Neural progenitor cell (in vitro differentiated cells): ENCODE results near the gene SLC35C1. TPM values are rescaled to one million over a fixed set of nuclear protein-coding genes. Genes with fewer than 3 reads are reported as not detected.

Source experiments
- DNase-seq: peaks from one replicate; pipeline ENCODE4 v3.0.0-alpha.2; 2016; ENCODE audit warnings: low spot score
- H2AFZ ChIP-seq: fragments of 200-600 bp; sonication (generic); replicated peaks from 2 replicates; pipeline ENCODE4 v1.6.1; 2016; ENCODE audit warnings: antibody characterized with exemption
- H3F3A ChIP-seq: fragments of 200-600 bp; sonication (generic); 2 replicates; pipeline ENCODE4 v1.6.1; 2016; ENCODE audit warnings: antibody characterized with exemption, low read depth
- H3K27ac ChIP-seq: fragments of 200-600 bp; sonication (generic); 2 replicates; pipeline ENCODE4 v1.5.1; 2016; ENCODE audit warnings: mild to moderate bottlenecking
- H3K27me3 ChIP-seq: fragments of 200-600 bp; sonication (generic); 2 replicates; pipeline ENCODE4 v1.6.1; 2016; ENCODE audit warnings: mild to moderate bottlenecking, moderate library complexity
- H3K36me3 ChIP-seq: fragments of 200-600 bp; sonication (generic); 2 replicates; pipeline ENCODE4 v1.5.1; 2016
- H3K4me1 ChIP-seq: fragments of 200-600 bp; sonication (generic); 2 replicates; pipeline ENCODE4 v1.6.1; 2016; ENCODE audit warnings: mixed run types
- H3K4me2 ChIP-seq: fragments of 200-600 bp; sonication (generic); 2 replicates; pipeline ENCODE4 v1.6.1; 2016
- H3K4me3 ChIP-seq: fragments of 200-600 bp; sonication (generic); 2 replicates; pipeline ENCODE4 v1.5.1; 2016
- H3K79me2 ChIP-seq: fragments of 200-600 bp; sonication (generic); 2 replicates; pipeline ENCODE4 v1.6.1; 2016; ENCODE audit warnings: low read depth
- H3K9ac ChIP-seq: fragments of 200-600 bp; sonication (generic); 2 replicates; pipeline ENCODE4 v1.6.1; 2016
- H3K9me3 ChIP-seq: fragments of 200-600 bp; sonication (generic); 2 replicates; pipeline ENCODE4 v1.5.1; 2016; ENCODE audit warnings: low read depth
- H4K20me1 ChIP-seq: fragments of 200-600 bp; sonication (generic); 2 replicates; pipeline ENCODE4 v1.6.1; 2016; ENCODE audit warnings: low read depth
- H3K27ac Mint-ChIP-seq: 3 replicates; pipeline ENCODE4 v1.8.0; 2021; ENCODE audit warnings: mixed read lengths
- H3K27me3 Mint-ChIP-seq: 2 replicates; pipeline ENCODE4 v1.8.0; 2022; ENCODE audit warnings: low read depth, mild to moderate bottlenecking, inconsistent platforms, moderate library complexity, mixed read lengths; ENCODE audit not compliant: insufficient read depth
- H3K36me3 Mint-ChIP-seq: 3 replicates; pipeline ENCODE4 v1.8.0; 2021; ENCODE audit warnings: mixed read lengths
- H3K4me1 Mint-ChIP-seq: 3 replicates; pipeline ENCODE4 v1.8.0; 2021; ENCODE audit warnings: mixed read lengths
- H3K4me3 Mint-ChIP-seq: 3 replicates; pipeline ENCODE4 v1.8.0; 2021; ENCODE audit warnings: mild to moderate bottlenecking, moderate library complexity, mixed read lengths
- H3K9me3 Mint-ChIP-seq: 3 replicates; pipeline ENCODE4 v1.8.0; 2020; ENCODE audit warnings: mixed read lengths
- CTCF ChIP-seq: fragments of 200-600 bp; sonication (generic); IDR thresholded peaks from 2 replicates; pipeline ENCODE4 v1.5.1; 2017; ENCODE audit warnings: antibody characterized with exemption, mild to moderate bottlenecking
- EZH2 ChIP-seq: fragments of 200-600 bp; sonication (generic); IDR thresholded peaks from 2 replicates; pipeline ENCODE4 v1.6.1; 2017; ENCODE audit warnings: antibody characterized with exemption, mild to moderate bottlenecking, moderate library complexity
- EZH2phosphoT487 ChIP-seq: fragments of 200-600 bp; sonication (generic); IDR thresholded peaks from 2 replicates; pipeline ENCODE4 v1.6.1; 2017; ENCODE audit warnings: antibody characterized with exemption
- total RNA-seq: library from RNA; depleted of rRNA; stranded (reverse); fragments of >200 nt; gene quantifications from 2 replicates; pipeline ENCODE4 v1.2.3, GENCODE V29; 2015; ENCODE audit warnings: low replicate concordance

The SLC35C1 gene
- 1.3 and 3.2 TPM in 2 replicates for total RNA-seq

DNA sequence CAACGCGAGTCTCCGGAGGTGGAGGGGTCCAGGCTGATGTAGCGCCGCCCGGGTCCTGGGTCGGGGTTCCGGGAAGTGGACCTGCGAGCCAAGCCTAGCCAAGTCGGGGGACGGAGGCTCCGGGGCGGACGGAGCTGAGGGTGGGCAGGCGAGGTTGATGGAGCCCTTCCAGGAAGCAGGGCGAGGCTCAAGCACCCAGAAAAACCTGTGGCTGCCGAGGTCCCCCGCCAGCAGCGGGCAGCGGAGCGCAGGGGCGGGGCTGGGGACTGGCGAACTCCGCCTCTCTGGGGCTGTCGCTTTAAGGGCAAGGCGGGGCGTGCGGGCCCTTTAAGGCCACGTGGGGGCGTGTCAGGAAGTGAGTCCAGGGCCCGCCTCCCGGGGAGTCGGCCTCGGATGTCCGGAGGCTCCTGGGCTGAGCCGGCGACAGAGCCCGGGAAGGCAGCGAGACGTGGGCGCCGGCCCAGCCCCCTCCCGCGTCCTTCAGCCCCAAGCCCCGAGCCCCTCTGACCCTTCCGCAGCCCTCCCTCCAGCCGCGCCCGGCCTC is at the start of gene SLC35C1:
Gene SLC35C1, plus strand, starts transcription at position 389 of the 544 bp plus-strand sequence. CDS start 653 bp downstream, outside the sequence.
- H3F3A ChIP-seq, result peaks cover 13% of the 10 kb centered on the region
- no peaks in the 10 kb centered on the region for H3K4me1 ChIP-seq
- H3K36me3 Mint-ChIP-seq, result peaks cover 4% of the 10 kb centered on the region
- peak; percentile 99 for DNase-seq
- peak within 1 kb of the TSS; percentile 96 for H2AFZ ChIP-seq
- no peak within 1 kb of the TSS for H3K27ac ChIP-seq
- peak within 1 kb of the TSS; percentile 64 for H3K4me3 ChIP-seq
- peak; percentile 7 for TF ChIP-seq CTCF
- TF ChIP-seq EZH2phosphoT487, result no peak
- H3K4me2 ChIP-seq, result peak within 1 kb of the TSS; percentile 94
- H3K9me3 ChIP-seq, result no peaks in the 10 kb centered on the region
- H3K36me3 ChIP-seq, result no peaks in the 10 kb centered on the region
- peaks cover 16% of the 10 kb centered on the region for H3K4me1 Mint-ChIP-seq
- peak within 1 kb of the TSS; percentile 95 for H3K4me3 Mint-ChIP-seq
- no peaks in the 10 kb centered on the region for H3K9me3 Mint-ChIP-seq
- no peaks in the 10 kb centered on the region for H4K20me1 ChIP-seq
- peaks cover 38% of the 10 kb centered on the region for H3K27me3 ChIP-seq
- no peaks in the 10 kb centered on the region for H3K79me2 ChIP-seq
- no peak within 1 kb of the TSS for H3K27ac Mint-ChIP-seq
- peaks cover 17% of the 10 kb centered on the region for H3K27me3 Mint-ChIP-seq
- no peak within 1 kb of the TSS for H3K9ac ChIP-seq

- H3K4me3 ChIP-seq, result no peak overlapping the region
- Mint-ChIP-seq H3K36me3 (no peaks in the 10 kb centered on the region), H3K27me3 (peaks cover 7% of the 10 kb centered on the region), H3K27ac (peak overlapping the region; percentile 53), H3K4me1 (peaks cover 46% of the 10 kb centered on the region), H3K9me3 (no peaks in the 10 kb centered on the region), H3K4me3 (no peak overlapping the region)
- DNase-seq, result no peak
- TF ChIP-seq EZH2, result no peak
- no peak for TF ChIP-seq CTCF
- TF ChIP-seq EZH2phosphoT487, result no peak
- H3K79me2 ChIP-seq, result no peaks in the 10 kb centered on the region
- H3K36me3 ChIP-seq, result no peaks in the 10 kb centered on the region
- H3K27ac ChIP-seq, result no peak overlapping the region
- H3K9ac ChIP-seq, result no peak overlapping the region
- H3K27me3 ChIP-seq, result no peaks in the 10 kb centered on the region
- H4K20me1 ChIP-seq, result no peaks in the 10 kb centered on the region
- H3K4me2 ChIP-seq, result no peak overlapping the region
- peaks cover 5% of the 10 kb centered on the region for H3K4me1 ChIP-seq
- no peaks in the 10 kb centered on the region for H3F3A ChIP-seq
- no peak overlapping the region for H2AFZ ChIP-seq
- no peaks in the 10 kb centered on the region for H3K9me3 ChIP-seq
These were observed 49.6 kb upstream of the SLC35C1 start for GRCh38 chr11:45755281-45755859.

GRCh38 chr11:45756384-45757010 is 48.5 kb upstream of the SLC35C1 start:
- H3K79me2 ChIP-seq, result no peaks in the 10 kb centered on the region
- H3K27me3 ChIP-seq, result no peaks in the 10 kb centered on the region
- H3K27me3 Mint-ChIP-seq, result peaks cover 4% of the 10 kb centered on the region
- H3K4me2 ChIP-seq, result no peak overlapping the region
- no peaks in the 10 kb centered on the region for H3K36me3 Mint-ChIP-seq
- no peak overlapping the region for H3K9ac ChIP-seq
- peaks cover 5% of the 10 kb centered on the region for H3K4me1 ChIP-seq
- H3K4me3 ChIP-seq, result no peak overlapping the region
- no peak overlapping the region for H2AFZ ChIP-seq
- no peak for DNase-seq
- TF ChIP-seq EZH2phosphoT487 (no peak), CTCF (no peak), EZH2 (no peak)
- H3K36me3 ChIP-seq, result no peaks in the 10 kb centered on the region
- peaks cover 35% of the 10 kb centered on the region for H3K4me1 Mint-ChIP-seq
- no peak overlapping the region for H3K4me3 Mint-ChIP-seq
- no peaks in the 10 kb centered on the region for H3K9me3 Mint-ChIP-seq
- no peaks in the 10 kb centered on the region for H4K20me1 ChIP-seq
- no peaks in the 10 kb centered on the region for H3F3A ChIP-seq
- no peaks in the 10 kb centered on the region for H3K9me3 ChIP-seq
- H3K27ac ChIP-seq, result no peak overlapping the region
- H3K27ac Mint-ChIP-seq, result no peak overlapping the region
